ENCODE data around the gene PPP3CA.

PPP3CA gene

DNA sequence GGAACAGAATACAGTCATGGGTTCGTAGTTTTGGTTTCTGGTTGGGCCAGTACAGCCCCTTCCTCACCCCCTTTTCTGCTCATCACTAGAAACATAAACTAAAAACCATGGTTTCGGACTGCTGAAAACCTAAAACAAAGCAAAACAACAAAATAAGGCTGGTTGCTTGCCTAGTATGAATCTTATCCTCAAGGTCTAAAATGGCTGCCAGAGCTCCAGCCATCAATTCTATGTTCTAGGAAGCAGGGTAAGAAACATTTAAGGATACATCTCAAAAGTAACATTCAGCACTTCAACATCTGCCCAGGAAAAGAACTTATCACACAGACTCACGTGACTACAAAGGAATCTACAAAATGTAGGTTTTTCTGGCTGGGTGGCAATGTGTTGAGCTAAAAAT is 31.5 kb downstream of the PPP3CA start:
- DNase-seq (ENCODE audit: low read depth), result no peak
- TF ChIP-seq, protein P1, sequence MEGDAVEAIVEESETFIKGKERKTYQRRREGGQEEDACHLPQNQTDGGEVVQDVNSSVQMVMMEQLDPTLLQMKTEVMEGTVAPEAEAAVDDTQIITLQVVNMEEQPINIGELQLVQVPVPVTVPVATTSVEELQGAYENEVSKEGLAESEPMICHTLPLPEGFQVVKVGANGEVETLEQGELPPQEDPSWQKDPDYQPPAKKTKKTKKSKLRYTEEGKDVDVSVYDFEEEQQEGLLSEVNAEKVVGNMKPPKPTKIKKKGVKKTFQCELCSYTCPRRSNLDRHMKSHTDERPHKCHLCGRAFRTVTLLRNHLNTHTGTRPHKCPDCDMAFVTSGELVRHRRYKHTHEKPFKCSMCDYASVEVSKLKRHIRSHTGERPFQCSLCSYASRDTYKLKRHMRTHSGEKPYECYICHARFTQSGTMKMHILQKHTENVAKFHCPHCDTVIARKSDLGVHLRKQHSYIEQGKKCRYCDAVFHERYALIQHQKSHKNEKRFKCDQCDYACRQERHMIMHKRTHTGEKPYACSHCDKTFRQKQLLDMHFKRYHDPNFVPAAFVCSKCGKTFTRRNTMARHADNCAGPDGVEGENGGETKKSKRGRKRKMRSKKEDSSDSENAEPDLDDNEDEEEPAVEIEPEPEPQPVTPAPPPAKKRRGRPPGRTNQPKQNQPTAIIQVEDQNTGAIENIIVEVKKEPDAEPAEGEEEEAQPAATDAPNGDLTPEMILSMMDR (conservative IDR thresholded peaks at IDR 0.05; ENCODE audit: low read depth, low read length), result no peak
- no peak overlapping the region for H3K4me3 ChIP-seq (ENCODE audit: low read length)

DNA sequence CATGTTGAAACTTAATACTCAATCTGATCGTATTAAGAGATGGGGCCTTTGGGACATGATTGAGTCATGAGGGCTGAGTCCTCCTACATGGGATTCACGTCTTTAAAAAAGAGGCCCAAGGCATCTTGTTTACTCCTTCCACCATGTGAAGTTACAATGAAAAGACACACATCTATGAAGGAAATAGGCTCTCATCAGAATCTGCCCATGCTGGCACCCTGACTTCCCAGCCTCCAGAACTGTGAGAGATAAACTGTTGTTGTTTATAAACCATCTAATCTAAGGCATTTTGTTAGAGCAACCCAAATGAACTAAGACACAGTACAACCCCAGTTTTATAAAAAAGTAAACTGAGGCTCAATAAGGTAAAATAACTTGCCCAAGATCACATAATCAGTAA is 32.3 kb downstream of the PPP3CA start:
- no peak overlapping the region for H3K4me3 ChIP-seq (ENCODE audit: low read length)
- TF ChIP-seq, protein P1 (conservative IDR thresholded peaks at IDR 0.05; ENCODE audit: low read depth, low read length), result no peak
- no peak for DNase-seq (ENCODE audit: low read depth)

DNA sequence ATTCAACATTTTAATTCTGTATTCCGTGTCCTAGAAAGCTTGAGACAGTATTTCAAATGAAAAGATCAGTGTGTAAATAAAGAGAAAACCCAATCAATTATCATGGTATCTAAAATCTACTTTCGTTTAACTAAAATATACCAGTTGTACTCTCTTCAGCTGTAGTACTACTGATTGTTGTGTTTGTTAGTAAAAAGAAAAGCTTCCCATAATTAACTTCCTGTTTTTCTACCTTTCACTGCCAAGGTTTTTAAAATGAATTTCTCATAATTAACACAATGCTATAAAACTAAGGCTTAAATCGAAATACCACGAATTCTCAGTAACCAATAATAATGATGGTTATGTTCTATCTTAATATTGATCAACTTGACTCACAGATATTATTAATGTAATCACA is 37.4 kb downstream of the PPP3CA start:
- H3K4me3 ChIP-seq (ENCODE audit: low read length), result no peak overlapping the region
- TF ChIP-seq, protein P1 (conservative IDR thresholded peaks at IDR 0.05; ENCODE audit: low read depth, low read length), result no peak
- no peak for DNase-seq (ENCODE audit: low read depth)

DNA sequence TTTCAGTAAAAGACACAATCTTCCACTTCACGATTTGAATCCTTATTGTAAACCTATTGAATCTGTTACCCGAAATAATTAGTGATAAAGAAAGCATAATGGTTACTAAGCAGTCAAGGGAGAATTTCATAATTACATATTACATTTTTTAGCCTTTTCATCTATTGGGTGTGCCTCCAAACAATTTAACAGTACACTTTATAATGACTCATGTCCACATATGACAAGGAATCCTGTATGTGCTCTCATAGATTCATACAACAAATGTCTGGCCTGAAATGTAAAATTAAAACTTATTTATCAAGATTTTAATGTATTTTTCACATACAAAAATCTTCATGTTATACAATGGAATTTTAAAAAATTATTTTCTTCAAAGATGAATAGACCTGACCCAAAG is 39.4 kb downstream of the PPP3CA start:
- no peak for DNase-seq (ENCODE audit: low read depth)
- no peak overlapping the region for H3K4me3 ChIP-seq (ENCODE audit: low read length)
- TF ChIP-seq, protein P1 (conservative IDR thresholded peaks at IDR 0.05; ENCODE audit: low read depth, low read length), result no peak

DNA sequence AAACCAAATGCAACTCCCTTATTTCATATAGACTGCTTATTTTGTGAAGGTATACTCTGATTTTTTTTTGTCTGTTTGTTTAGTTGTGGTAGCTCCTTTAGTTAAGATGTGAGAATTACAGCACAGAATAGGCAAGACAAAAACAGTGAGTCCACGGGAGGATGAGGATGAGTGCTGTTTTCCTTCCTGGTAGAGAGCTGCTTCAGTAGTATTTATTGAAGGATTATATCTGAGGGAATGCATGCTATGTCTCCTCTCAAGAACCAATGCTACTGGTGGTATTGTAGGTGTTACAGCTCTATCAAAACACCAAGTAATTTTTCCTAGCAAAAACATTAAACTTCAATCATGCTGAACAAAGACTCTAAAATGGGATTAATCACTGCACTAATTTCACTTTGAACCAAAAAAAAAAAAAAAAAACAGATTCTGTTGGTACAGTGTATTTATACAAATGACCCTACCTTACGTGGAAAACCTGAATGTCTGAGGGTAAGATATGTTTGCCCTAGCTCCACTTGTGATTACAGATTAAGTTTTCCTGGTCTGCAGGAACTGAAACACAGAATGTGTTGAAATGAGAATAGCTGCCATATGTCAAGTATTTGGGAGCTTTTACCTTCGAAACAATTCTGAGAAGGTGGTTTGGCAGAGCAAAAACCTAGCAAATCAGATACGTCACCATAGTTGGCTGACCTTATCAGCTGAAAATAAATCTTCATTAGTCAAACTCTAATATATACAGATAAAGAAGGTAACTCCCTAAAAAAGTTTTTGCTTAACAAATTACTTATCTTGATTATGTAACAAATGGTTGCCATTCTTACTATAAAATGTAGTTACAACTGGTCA is 40.3 kb downstream of the PPP3CA start:
- TF ChIP-seq, protein P1 (conservative IDR thresholded peaks at IDR 0.05; ENCODE audit: low read depth, low read length), result no peak
- no peak overlapping the region for H3K4me3 ChIP-seq (ENCODE audit: low read length)
- no peak for DNase-seq (ENCODE audit: low read depth)

DNA sequence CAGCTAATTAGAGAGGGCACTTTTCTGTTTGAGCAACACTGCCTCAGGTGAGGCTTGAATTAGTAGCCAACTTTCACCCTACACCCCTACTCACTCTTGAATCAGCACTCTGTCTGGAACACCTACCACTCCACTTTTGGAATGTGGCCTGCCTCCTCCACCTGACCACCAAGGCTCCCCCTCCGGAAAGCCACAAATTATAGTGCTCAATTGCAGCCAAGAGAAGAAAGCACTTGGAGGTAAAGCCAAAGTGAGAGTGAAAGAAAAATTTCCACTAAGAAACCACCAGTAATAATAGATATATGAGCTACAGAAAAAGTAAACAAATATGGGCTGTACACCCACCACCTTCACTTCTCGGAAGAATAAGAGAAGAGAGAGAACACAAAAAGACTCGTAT is 41.1 kb downstream of the PPP3CA start:
- TF ChIP-seq, protein P1 (conservative IDR thresholded peaks at IDR 0.05; ENCODE audit: low read depth, low read length), result no peak
- DNase-seq (ENCODE audit: low read depth), result no peak
- H3K4me3 ChIP-seq (ENCODE audit: low read length), result no peak overlapping the region

DNA sequence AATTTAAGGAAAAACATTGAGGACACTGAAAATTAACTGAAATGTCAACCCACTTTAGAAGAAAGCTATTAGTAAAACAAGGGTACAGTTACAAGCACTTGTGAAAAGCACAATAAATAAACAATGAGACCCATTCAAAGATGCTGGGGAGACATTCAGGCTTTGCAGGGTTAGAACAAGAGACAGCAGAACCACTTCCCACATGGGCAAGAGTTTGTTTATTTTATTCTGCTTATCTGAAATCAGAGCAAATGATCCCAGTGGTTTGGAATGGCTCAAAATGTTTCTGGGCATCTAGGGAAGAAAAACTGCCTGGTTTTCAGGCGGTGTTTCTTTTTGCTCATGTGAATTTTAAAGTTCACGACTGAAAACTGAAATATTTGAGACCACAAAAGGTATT is 42.4 kb downstream of the PPP3CA start:
- DNase-seq (ENCODE audit: low read depth), result no peak
- no peak overlapping the region for H3K4me3 ChIP-seq (ENCODE audit: low read length)
- TF ChIP-seq, protein P1 (conservative IDR thresholded peaks at IDR 0.05; ENCODE audit: low read depth, low read length), result no peak
